IMR-90 (cell line): ENCODE data around the gene PRKCA. TPM values are rescaled to one million over a fixed set of nuclear protein-coding genes. Genes with fewer than 3 reads are reported as not detected.

Experiments used
- ATAC-seq: fragments of 200-7000 bp; cut with Tn5 transposase; 2 replicates; pipeline ENCODE4 v1.9.1; 2020; ENCODE audit warnings: low read depth, mild to moderate bottlenecking, moderate library complexity
- BruUV-seq: library from RNA; stranded (reverse); fragments of 400-500 nt; replicated peaks from 2 replicates; lab custom pipeline; 2021; lab: Mats Ljungman, UMichigan
- CTCF ChIA-PET: fragments of 300-600 bp; formaldehyde crosslinking; extraction: SDS; loops from one replicate; lab custom pipeline; 2021; ENCODE audit warnings: antibody characterized with exemption; lab: Yijun Ruan, JAX
- POLR2A ChIA-PET: fragments of 300-600 bp; sonication (Branson Sonifier 250); formaldehyde crosslinking; loops from one replicate; lab custom pipeline; 2022; ENCODE audit warnings: antibody characterized with exemption; ENCODE audit not compliant: unreplicated experiment; lab: Charles Lee
- DNase-seq: peaks from one replicate; pipeline ENCODE4 v3.0.0; 2013
- H2AFZ ChIP-seq: replicated peaks from 2 replicates; pipeline ENCODE3; 2013; ENCODE audit warnings: low read length, mild to moderate bottlenecking; ENCODE audit not compliant: poor library complexity
- H2AK5ac ChIP-seq: 2 replicates; pipeline ENCODE4 v1.6.1; 2013; ENCODE audit warnings: low read depth, low read length, inconsistent platforms
- H2AK9ac ChIP-seq: replicated peaks from 2 replicates; pipeline ENCODE3; 2013; ENCODE audit warnings: mild to moderate bottlenecking, low read depth, low read length, moderate library complexity; ENCODE audit not compliant: poor library complexity
- H2BK120ac ChIP-seq: 2 replicates; pipeline ENCODE4 v1.6.1; 2013; ENCODE audit warnings: low read depth, low read length, inconsistent platforms
- H2BK15ac ChIP-seq: 3 replicates; pipeline ENCODE4 v1.6.1; 2013; ENCODE audit warnings: low read depth, low read length, inconsistent platforms
- H2BK20ac ChIP-seq: 2 replicates; pipeline ENCODE4 v1.6.1; 2013; ENCODE audit warnings: low read depth, mild to moderate bottlenecking, inconsistent platforms, low read length, moderate library complexity
- H2BK5ac ChIP-seq: 2 replicates; pipeline ENCODE4 v1.6.1; 2013; ENCODE audit warnings: mild to moderate bottlenecking, low read depth, low read length, inconsistent platforms; ENCODE audit not compliant: poor library complexity, severe bottlenecking
- H3K14ac ChIP-seq: replicated peaks from 2 replicates; pipeline ENCODE4 v1.6.1; 2013; ENCODE audit warnings: low read depth, low read length, inconsistent platforms
- H3K18ac ChIP-seq: 2 replicates; pipeline ENCODE4 v1.6.1; 2013; ENCODE audit warnings: low read depth, low read length, control low read depth
- H3K23ac ChIP-seq: 2 replicates; pipeline ENCODE4 v1.6.1; 2013; ENCODE audit warnings: low read depth, low read length, inconsistent platforms
- H3K27ac ChIP-seq: 2 replicates; pipeline ENCODE4 v1.5.1; 2013; ENCODE audit warnings: mild to moderate bottlenecking, control low read depth, low read length; ENCODE audit not compliant: insufficient read depth
- H3K27me3 ChIP-seq: 2 replicates; pipeline ENCODE4 v1.6.1; 2013; ENCODE audit warnings: low read length; ENCODE audit not compliant: control insufficient read depth, insufficient read depth
- H3K36me3 ChIP-seq: 2 replicates; pipeline ENCODE4 v1.6.1; 2013; ENCODE audit warnings: low read length, mixed read lengths; ENCODE audit not compliant: control insufficient read depth, insufficient read depth
- H3K4ac ChIP-seq: 2 replicates; pipeline ENCODE4 v1.6.1; 2013; ENCODE audit warnings: low read depth, low read length, inconsistent platforms
- H3K4me1 ChIP-seq: 2 replicates; pipeline ENCODE4 v1.6.1; 2013; ENCODE audit warnings: low read length, mixed read lengths; ENCODE audit not compliant: control insufficient read depth, insufficient read depth
- H3K4me2 ChIP-seq: 2 replicates; pipeline ENCODE4 v1.6.1; 2013; ENCODE audit warnings: low read depth, mild to moderate bottlenecking, control low read depth, low read length, moderate library complexity
- H3K4me3 ChIP-seq: 2 replicates; pipeline ENCODE4 v1.5.1; 2013; ENCODE audit warnings: low read depth, mild to moderate bottlenecking, control low read depth, low read length, moderate library complexity; ENCODE audit not compliant: insufficient read depth
- H3K56ac ChIP-seq: 2 replicates; pipeline ENCODE4 v1.6.1; 2013; ENCODE audit warnings: low read length, inconsistent platforms; ENCODE audit not compliant: insufficient read depth; ENCODE audit errors: extremely low read depth
- H3K79me1 ChIP-seq, 2 experiments: 2 replicates each; pipeline ENCODE4 v1.6.1; 2013; ENCODE audit warnings: low read length in 2 of 2, inconsistent platforms in 1 of 2, low read depth in 1 of 2
- H3K9ac ChIP-seq: 2 replicates; pipeline ENCODE4 v1.6.1; 2013; ENCODE audit warnings: low read depth, low read length, control low read depth
- H3K9me1 ChIP-seq: 2 replicates; pipeline ENCODE4 v1.6.1; 2013; ENCODE audit warnings: low read length, inconsistent platforms; ENCODE audit not compliant: insufficient read depth
- H3K9me3 ChIP-seq: 2 replicates; pipeline ENCODE4 v1.6.1; 2013; ENCODE audit warnings: low read length; ENCODE audit not compliant: control insufficient read depth, insufficient read depth
- H4K20me1 ChIP-seq: 2 replicates; pipeline ENCODE4 v1.6.1; 2013; ENCODE audit warnings: low read length, inconsistent platforms; ENCODE audit not compliant: insufficient read depth
- H4K5ac ChIP-seq: 2 replicates; pipeline ENCODE4 v1.6.1; 2013; ENCODE audit warnings: mild to moderate bottlenecking, low read depth, low read length, control low read depth
- H4K8ac ChIP-seq, 2 experiments: 2 replicates each; pipeline ENCODE4 v1.6.1; 2013; ENCODE audit warnings: low read depth in 2 of 2, low read length in 2 of 2, control low read depth in 1 of 2, inconsistent platforms in 1 of 2
- H4K91ac ChIP-seq: 2 replicates; pipeline ENCODE4 v1.6.1; 2013; ENCODE audit warnings: low read depth, low read length, inconsistent platforms; ENCODE audit not compliant: insufficient read depth
- BHLHE40 ChIP-seq: fragments of 150-350 bp; IDR thresholded peaks from 2 replicates; pipeline ENCODE4 v1.6.1; 2016; ENCODE audit warnings: mild to moderate bottlenecking, low read depth, low read length
- CEBPB ChIP-seq: IDR thresholded peaks from 2 replicates; pipeline ENCODE4 v1.6.1; 2012; ENCODE audit warnings: low read depth, low read length, improper control_type of control experiment
- CHD1 ChIP-seq: IDR thresholded peaks from 2 replicates; pipeline ENCODE4 v1.6.1; 2012; ENCODE audit warnings: low read depth, low read length, improper control_type of control experiment
- FOS ChIP-seq: fragments of 150-350 bp; IDR thresholded peaks from 2 replicates; pipeline ENCODE4 v1.6.1; 2016; ENCODE audit warnings: low read depth, low read length
- MAFK ChIP-seq: IDR thresholded peaks from 2 replicates; pipeline ENCODE4 v1.6.1; 2012; ENCODE audit warnings: low read depth, low read length, improper control_type of control experiment
- MAZ ChIP-seq: IDR thresholded peaks from 2 replicates; pipeline ENCODE4 v1.6.1; 2012; ENCODE audit warnings: low read depth, mild to moderate bottlenecking, low read length, improper control_type of control experiment, moderate library complexity, borderline replicate concordance
- NFE2L2 ChIP-seq: fragments of 150-350 bp; IDR thresholded peaks from 2 replicates; pipeline ENCODE4 v1.6.1; 2016; ENCODE audit warnings: low read depth, mild to moderate bottlenecking, low read length
- POLR2A ChIP-seq: IDR thresholded peaks from 2 replicates; pipeline ENCODE4 v1.6.1; 2012; ENCODE audit warnings: mild to moderate bottlenecking, low read depth, low read length
- RAD21 ChIP-seq: IDR thresholded peaks from 2 replicates; pipeline ENCODE4 v1.6.1; 2012; ENCODE audit warnings: low read length, improper control_type of control experiment
- RFX5 ChIP-seq: IDR thresholded peaks from 2 replicates; pipeline ENCODE4 v1.8.0; 2012; ENCODE audit warnings: low read depth, mild to moderate bottlenecking, low read length, moderate library complexity
- USF2 ChIP-seq: fragments of 150-350 bp; IDR thresholded peaks from 2 replicates; pipeline ENCODE4 v1.6.1; 2017; ENCODE audit warnings: mild to moderate bottlenecking, antibody characterized with exemption, low read length, low read depth
- WGBS, 2 experiments: methylation state at CpG; one replicate each; pipeline versions ENCODE4 v1.1.5 to v1.1.7; 2013; ENCODE audit warnings: missing lambda C conversion rate in 2 of 2; ENCODE audit not compliant: insufficient read length in 1 of 2; ENCODE audit errors: extremely low coverage in 2 of 2; 5-methylcytosine and 5-hydroxymethylcytosine counted together
- dilution Hi-C: fragments of 300-500 bp; cut with HindIII; formaldehyde crosslinking; loops from one replicate; pipeline ENCODE4 v1.14.3; 2018; ENCODE audit warnings: low sequenced_read_pairs; ENCODE audit not compliant: unreplicated experiment
- in situ Hi-C: fragments of 300-500 bp; cut with MboI; formaldehyde crosslinking; loops from 3 replicates; pipeline ENCODE4 v1.14.3; 2019; ENCODE audit warnings: low sequenced_read_pairs, inconsistent platforms, mixed read lengths
- intact Hi-C: fragments of 100-400 bp; cut with micrococcal nuclease; formaldehyde crosslinking; loops from 2 replicates; pipeline ENCODE4 v1.10.0; 2022
- polyA plus RNA-seq, 3 experiments: library from polyadenylated mRNA; depleted of rRNA; stranded (reverse); fragments of >200 nt; gene quantifications; 2 replicates each; pipeline ENCODE4 v1.2.3, GENCODE V29; 2012; ENCODE audit warnings: low replicate concordance in 1 of 3
- total RNA-seq: library from RNA; depleted of rRNA; stranded (reverse); fragments of >200 nt; gene quantifications from 2 replicates; pipeline ENCODE4 v1.2.3, GENCODE V29; 2012

The PRKCA gene
- total and polyA plus RNA-seq, 2 of the 4 experiments (the other 2 are of a cell fraction) = 31.0 to 46.0 TPM

GRCh38 chr17:66307257-66307656, 4.8 kb downstream of the PRKCA start:
- Histone ChIP-seq H2BK5ac (peak overlapping the region; percentile 23), H3K4me1 (peaks cover 13% of the 10 kb centered on the region), H3K4me2 (no peak overlapping the region), H4K91ac (no peak overlapping the region), H3K9me3 (no peaks in the 10 kb centered on the region), H2BK120ac (no peak overlapping the region), H2BK15ac (no peak overlapping the region), H2AFZ (no peak overlapping the region), H3K36me3 (peaks cover 7% of the 10 kb centered on the region), H3K56ac (no peak overlapping the region; the same call in 1 of the 2 replicates), H4K5ac (no peak overlapping the region; the same call in 1 of the 2 replicates), H3K27ac (no peak overlapping the region), H3K18ac (peak overlapping the region; percentile 44; the same call in 1 of the 2 replicates), H3K4me3 (no peak overlapping the region), H3K23ac (0 out of 2 replicates have a peak overlapping the region, but pooled peaks have one; percentile 52), H2AK9ac (no peak overlapping the region), H2AK5ac (no peak overlapping the region), H3K14ac (no peak overlapping the region), H3K4ac (0 out of 2 replicates have a peak overlapping the region, but pooled peaks have one; percentile 36), H3K79me1 (peaks cover 29 to 64% of the 10 kb centered on the region in 2 experiments), H3K9ac (no peak overlapping the region), H4K20me1 (peaks cover 7% of the 10 kb centered on the region; the same call in 1 of the 2 replicates), H2BK20ac (peak overlapping the region; percentile 54; the same call in 1 of the 2 replicates), H3K9me1 (peaks cover 9% of the 10 kb centered on the region), H3K27me3 (no peaks in the 10 kb centered on the region), H4K8ac (no peak overlapping the region; a peak in 1 of 4 replicates)
- no TSS peak for BruUV-seq
- in situ Hi-C loops = no loop called here
- CTCF ChIA-PET = no interaction called here
- intact Hi-C loops = loop anchor here (5.0 kb wide), 1 partner anchor 160 kb away; no protein-coding TSS in a partner anchor
- DNase-seq = no peak
- POLR2A ChIA-PET = no interaction called here
- dilution Hi-C loops = no loop called here
- WGBS, 2 experiments = no CpG with 5 or more reads among the region's 2 CpGs
- TF ChIP-seq CEBPB (no peak), USF2 (no peak), RAD21 (no peak), MAFK (no peak), NFE2L2 (no peak), RFX5 (no peak), FOS (no peak), CHD1 (no peak), BHLHE40 (no peak), POLR2A (no peak), MAZ (no peak)
- no peak for ATAC-seq
